Activated T-cell treated with anti-CD3 and anti-CD28 coated beads, Interleukin-2, amount 50 U/mL, for 1 hour (primary cell): ENCODE measurements around the gene TOGARAM2.

ENCODE experiments used
- DNase-seq: peaks from one replicate; pipeline ENCODE4 v3.0.0-alpha.2; 2020

Gene TOGARAM2

GRCh38 chr2:29024882-29025430, 43.9 kb downstream of the TOGARAM2 start:
- no peak for DNase-seq

GRCh38 chr2:29025711-29026110, 44.6 kb downstream of the TOGARAM2 start:
- no peak for DNase-seq

- DNase-seq: no peak
Measured at GRCh38 chr2:29031046-29031445, 49.9 kb downstream of the TOGARAM2 start.

- DNase-seq: no peak
Measured at GRCh38 chr2:29032189-29032588, 51.1 kb downstream of the TOGARAM2 start.

DNA sequence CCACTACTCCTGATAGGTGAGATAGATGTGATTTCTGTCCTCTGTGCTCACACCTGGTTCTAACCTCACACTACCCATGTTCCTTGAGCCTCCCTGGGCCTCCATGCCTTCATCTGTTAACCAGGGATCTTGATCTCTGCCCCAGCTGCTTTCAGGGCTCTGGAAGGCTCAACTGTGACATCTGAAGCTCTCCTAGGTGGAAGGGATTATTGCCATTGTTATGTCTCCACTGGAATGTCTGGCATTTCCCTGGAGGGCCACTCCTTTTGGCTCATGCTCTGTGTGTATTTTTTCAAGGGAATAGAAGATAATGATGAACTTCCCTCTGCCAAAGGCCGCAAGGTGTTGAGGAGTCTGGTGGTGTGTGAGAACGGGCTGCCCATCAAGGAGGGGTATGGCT, 52.1 kb downstream of the TOGARAM2 start:
- DNase-seq: no peak

- no peak for DNase-seq
Measured at GRCh38 chr2:29033656-29034055, 52.6 kb downstream of the TOGARAM2 start.

DNA sequence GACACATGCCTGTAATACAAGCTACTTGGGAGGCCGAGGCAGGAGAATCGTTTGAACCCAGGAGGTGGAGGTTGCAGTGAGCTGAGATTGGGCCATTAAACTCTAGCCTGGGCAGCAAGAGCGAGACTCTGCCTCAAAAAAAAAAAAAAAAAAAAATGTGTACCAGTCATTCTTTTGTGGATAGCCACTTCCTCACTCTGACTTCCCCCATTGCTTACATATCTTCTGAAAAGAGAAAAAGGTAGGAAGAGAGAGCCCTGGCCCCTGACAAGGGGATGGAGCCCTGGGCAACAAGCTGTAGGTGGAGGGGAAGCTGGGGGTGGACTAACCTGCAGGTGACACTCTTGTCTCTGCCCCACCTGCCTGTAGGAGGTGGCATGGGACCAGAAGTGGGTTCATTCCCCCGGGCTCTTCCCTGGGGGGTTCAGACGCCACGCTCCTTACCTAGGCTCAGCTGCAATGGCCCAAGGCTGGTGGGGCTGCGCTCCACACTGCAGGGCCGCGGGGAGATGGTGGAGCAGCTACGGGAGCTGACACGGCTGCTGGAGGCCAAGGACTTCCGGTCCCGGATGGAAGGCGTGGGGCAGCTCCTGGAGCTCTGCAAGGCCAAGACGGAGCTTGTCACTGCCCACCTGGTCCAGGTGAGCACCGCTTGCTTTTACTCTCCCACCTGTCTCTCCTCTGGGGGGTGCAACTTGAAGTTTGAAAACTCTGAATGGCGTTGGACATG, 54.1 kb downstream of the TOGARAM2 start:
- no peak for DNase-seq

DNA sequence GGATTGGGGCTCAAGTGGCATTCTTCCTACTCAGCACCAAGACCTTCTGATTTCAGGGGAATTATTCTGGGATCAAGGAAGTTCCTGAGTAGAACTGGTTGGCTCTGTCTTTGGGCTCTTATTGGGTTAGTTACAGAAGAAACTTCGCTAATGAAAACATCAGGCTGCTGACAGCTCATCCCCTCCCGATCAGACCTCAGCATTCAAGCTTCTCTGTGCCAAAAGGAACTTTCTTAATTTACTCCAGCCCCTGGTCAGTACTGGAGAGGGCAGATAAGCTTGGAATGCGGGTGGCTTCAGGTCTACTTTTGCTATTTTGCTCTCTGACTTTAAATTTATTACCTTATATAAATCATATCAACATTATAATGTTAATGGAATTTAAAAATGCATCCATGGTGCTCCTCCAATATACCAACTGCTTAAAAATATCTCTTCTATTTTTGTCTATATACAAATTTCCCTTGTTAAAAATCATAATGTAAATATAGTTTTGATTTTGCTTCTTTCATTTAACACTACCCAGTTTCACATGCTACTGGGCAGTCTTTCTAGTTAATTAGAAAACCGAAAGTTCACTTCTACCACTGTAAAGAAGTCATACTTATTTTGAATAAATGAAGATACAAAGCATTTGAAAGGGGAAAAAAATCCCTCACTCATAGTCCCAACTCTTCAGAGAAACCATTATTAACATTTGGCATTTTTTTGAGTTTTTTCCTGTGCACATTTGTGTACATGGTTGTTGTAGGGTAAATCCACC, 58.8 kb downstream of the TOGARAM2 start:
- DNase-seq: no peak

DNA sequence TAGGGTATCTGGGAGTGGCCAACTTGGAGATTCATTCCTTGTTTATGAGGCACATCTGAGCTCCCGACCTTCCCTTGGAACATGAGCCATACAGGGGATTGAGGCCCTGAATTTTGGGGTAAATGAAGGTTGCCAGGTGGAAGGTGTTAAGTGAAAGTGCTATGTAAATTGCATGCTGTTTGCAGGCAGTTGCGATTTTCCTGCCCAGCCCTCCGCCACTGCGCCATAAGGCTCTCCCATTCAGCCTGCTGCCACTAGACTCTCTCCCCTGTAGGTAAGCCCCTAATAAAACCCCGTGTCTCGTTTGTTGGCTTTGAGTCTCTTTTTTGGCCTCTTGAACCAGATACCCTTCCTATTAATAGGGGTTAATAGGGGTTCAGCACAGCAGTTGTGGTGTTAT, 59.5 kb downstream of the TOGARAM2 start:
- no peak for DNase-seq

GRCh38 chr2:29041161-29041660, 60.1 kb downstream of the TOGARAM2 start:
- no peak for DNase-seq

DNA sequence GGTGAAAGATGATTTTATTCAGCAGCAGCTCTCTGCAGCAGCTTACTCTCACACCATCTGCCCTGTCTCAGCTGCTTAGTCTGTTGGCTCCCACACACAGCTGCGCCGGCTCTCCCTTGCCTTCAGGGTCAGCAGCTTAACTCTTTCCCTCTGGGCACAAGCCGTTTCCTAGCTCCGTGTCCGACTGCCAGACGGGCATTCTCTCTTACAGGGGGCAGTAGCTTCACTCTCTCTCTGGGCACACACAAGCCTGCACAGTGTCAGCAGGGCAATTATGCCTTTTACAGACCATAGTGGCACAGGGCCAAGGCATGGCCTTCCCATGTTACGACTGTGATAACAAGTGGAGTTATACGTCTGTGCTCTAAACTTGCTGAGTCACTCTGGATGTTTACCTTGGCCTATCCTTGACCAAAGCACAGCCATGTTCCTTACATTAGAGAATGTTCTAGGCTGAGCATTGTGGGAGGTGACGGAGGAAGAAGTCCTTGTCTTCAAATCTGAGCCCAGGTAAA, 61.5 kb downstream of the TOGARAM2 start:
- no peak for DNase-seq

DNA sequence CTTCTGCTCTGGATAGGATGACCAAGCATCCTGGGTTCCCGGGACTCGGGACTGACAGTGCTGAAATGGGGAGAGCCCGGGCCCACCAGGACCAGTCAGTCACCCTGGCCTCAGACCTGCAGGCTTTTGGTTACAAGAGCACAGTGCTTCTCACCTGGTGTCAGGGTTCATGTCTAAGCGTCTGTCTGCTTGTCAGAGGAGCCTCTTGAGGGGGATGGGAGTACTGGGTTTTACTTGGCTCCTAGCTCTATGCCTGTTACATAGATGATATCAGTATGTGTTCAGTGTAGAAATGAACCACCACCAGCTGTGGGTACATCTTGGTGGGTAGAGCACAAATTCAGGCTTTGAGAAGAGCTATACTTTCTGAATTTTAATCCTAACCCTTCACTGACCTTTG, 63.4 kb downstream of the TOGARAM2 start:
- DNase-seq: no peak

- DNase-seq: no peak
Measured at GRCh38 chr2:29046321-29046720, 65.2 kb downstream of the TOGARAM2 start.

DNA sequence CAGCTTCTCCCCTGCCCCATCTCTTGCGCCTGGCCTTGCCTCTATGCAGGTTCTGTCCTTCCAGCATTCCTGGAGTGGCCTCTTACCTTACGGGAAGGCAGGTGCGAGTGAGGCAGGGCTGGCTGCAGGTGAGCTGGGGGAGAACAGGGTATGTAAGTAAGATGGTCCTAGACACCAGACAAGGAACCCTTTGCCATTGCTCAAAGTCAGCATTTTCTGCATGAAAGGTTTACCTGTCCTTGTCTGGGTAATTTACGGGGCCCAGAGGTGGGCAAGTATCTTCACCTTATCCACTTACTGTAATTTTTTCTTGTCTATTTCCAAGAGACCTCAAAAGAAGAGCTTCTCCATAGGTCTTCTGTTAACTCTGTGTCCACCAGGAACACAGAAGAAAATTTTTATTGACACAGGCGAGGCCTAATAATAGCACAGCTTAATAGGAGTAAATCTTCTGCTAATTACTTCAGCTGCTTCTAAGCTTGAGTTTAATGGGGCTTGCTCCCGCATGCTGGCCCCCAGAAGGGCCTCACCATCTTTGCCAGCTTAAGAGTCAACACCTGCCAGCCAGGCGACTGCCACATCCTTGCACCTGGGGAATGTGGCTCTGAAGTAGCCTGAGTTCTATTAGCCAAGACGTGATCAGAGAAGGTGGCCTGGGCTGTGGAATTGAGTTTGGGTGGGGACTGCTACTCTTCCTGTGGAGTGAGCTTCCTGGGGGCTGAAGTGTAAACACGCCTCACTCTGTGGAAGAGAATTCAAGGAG, 66.2 kb downstream of the TOGARAM2 start:
- DNase-seq: no peak

DNA sequence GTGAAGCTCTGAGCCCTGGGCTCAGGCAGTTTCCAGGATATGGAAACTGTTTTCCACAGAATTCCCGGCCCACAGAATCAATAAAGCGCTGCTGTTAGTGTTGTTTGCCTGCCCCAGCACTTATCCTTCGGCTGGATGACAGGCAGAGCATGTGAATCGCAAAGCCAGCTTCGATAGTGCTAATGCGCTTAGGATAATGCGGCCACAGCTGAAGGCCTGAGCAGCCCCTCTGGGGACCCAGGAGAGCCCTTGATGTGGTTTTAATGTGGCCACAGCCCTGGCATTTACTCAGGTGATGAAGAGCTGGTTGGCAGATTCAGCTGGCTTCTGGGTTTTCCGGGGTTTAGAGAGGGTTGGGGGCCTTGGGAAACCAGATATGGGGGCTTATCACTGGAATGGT, 69.5 kb downstream of the TOGARAM2 start:
- no peak for DNase-seq

DNA sequence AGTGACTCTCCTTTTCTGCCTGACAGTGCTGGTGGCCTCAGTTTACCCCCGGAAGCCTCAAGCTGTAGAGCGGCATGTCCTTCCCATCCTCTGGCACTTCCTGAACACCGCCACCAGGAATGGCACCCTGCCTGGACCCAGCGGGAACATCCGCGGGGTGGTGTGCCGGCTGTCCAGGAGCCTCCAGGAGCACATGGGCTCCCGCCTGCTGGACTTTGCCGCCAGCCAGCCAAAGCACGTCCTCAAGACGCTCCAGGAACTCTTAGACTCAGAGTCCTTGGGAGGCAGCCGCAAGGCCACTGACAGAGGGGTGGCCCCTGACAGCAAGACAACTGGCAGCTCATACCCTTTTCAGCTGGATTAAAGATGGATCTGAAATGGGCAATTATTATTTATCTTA, 70.6 kb downstream of the TOGARAM2 start:
- no peak for DNase-seq

DNA sequence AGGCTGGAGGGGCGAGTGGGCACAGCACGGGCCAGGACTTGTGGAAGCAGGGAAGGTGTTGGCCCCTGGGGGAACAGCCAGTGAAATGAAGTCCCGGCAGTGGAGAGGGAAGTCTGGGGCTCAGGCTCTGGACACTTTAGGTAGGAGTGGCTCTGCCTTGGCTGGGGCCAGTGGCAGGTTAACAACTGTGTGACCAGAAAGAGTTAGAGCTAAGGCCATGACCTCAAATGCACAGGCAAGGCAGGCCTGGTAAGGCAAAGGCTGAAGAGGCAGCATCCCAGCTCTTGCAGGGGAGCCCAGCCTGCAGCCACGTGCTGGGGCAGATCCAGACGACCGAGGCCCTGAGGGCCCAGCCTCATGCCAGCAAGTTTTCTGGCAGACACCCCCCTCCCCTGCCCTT, 71.7 kb downstream of the TOGARAM2 start:
- no peak for DNase-seq

- no peak for DNase-seq
Measured at GRCh38 chr2:29053223-29053622, 72.1 kb downstream of the TOGARAM2 start.

DNA sequence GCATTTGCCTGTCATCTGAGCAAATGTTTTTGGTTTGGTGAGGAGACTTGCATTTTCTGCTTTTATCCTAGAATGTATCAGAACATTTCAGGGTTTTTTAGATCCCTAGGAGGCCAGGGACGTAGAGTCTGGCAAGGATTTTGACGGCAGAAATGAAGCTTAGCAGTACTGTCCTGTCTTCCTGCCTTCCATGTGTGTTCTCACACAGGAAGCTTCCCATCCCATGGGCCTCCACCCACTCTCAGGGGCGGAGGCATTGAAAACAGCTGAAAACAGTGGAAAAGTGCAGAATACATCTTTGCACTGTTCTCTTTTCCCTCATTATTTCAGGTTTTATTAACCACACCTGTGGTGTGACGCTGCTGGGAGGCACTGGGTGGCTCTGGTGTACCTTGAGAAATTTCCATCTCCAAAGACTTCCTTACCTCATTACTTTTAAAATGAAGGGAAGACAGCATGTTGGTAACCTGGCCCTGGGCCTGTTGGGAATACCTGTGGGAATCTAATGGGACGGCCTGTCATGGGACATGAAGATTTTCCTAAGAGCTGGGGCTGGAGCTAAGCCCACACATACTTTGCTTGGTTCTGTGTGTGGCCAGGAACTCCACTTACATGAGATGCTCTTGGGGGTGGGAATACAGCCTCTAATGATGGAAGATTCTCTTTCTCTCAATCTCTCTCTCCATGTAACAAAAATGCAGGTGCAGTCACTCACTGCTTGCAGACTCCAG, 72.7 kb downstream of the TOGARAM2 start:
- DNase-seq: no peak

- no peak for DNase-seq
Measured at GRCh38 chr2:29054430-29054829, 73.3 kb downstream of the TOGARAM2 start.

- no peak for DNase-seq
Measured at GRCh38 chr2:29055601-29056000, 74.5 kb downstream of the TOGARAM2 start.

DNA sequence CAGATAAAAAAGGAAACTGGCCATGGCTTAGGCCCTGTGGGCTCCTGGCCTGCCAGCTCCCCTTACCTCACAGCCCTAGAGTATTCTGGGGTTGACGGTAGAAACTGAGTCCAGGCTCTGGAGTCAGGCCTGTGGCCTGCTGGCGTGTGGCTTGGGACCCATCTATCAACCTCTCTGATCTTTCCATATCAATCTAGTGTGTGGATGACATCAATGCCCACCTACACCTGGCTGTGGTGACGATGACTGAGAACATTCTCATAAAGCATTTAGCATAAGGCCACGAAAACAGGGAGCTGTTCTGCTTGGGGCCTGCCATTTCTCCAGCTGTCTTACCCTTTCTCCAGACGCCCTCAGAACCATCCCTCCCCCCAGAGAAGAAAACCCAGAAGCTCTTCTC, 75.4 kb downstream of the TOGARAM2 start:
- no peak for DNase-seq
